RWPE2 (cell line): Measurements from ENCODE around the gene RPL23.

ENCODE experiments used
- ATAC-seq: fragments of 200-7000 bp; cut with Tn5 transposase; 3 replicates; pipeline ENCODE4 v1.9.1; 2021; ENCODE audit warnings: low read depth
- DNase-seq: peaks from one replicate; pipeline ENCODE4 v3.0.0-alpha.2; 2020; ENCODE audit warnings: low spot score
- H3K27ac ChIP-seq: fragments of 450-650 bp; 2 replicates; pipeline ENCODE4 v1.5.1; 2017; ENCODE audit warnings: mild to moderate bottlenecking; ENCODE audit not compliant: poor library complexity, severe bottlenecking
- H3K27me3 ChIP-seq: fragments of 250-450 bp; sonication (Bioruptor Pico); 2 replicates; pipeline ENCODE4 v1.5.1; 2021; ENCODE audit warnings: mild to moderate bottlenecking, moderate library complexity; ENCODE audit not compliant: insufficient read depth, poor library complexity, severe bottlenecking
- H3K36me3 ChIP-seq: fragments of 250-450 bp; sonication (Bioruptor Pico); 2 replicates; pipeline ENCODE4 v1.5.1; 2020; ENCODE audit warnings: low read depth, mild to moderate bottlenecking, moderate library complexity
- H3K4me1 ChIP-seq: fragments of 250-450 bp; sonication (Bioruptor Pico); 2 replicates; pipeline ENCODE4 v1.5.1; 2021; ENCODE audit warnings: mild to moderate bottlenecking, moderate library complexity; ENCODE audit not compliant: insufficient read depth, poor library complexity, severe bottlenecking
- H3K4me3 ChIP-seq: fragments of 250-450 bp; sonication (Bioruptor Pico); 2 replicates; pipeline ENCODE4 v1.5.1; 2021; ENCODE audit warnings: mild to moderate bottlenecking, moderate library complexity; ENCODE audit not compliant: severe bottlenecking
- H3K9me3 ChIP-seq: fragments of 250-450 bp; sonication (Bioruptor Pico); 2 replicates; pipeline ENCODE4 v1.5.1; 2021; ENCODE audit warnings: mild to moderate bottlenecking, moderate library complexity; ENCODE audit not compliant: severe bottlenecking
- CTCF ChIP-seq: fragments of 450-650 bp; IDR thresholded peaks from one replicate; pipeline ENCODE4 v1.5.1; 2017; ENCODE audit warnings: mild to moderate bottlenecking, moderate library complexity; ENCODE audit not compliant: poor library complexity, severe bottlenecking

RPL23 gene

GRCh38 chr17:38881600-38882191, 28.2 kb upstream of the RPL23 start:
- Histone ChIP-seq H3K27ac (peak overlapping the region; percentile 98), H3K4me1 (peaks cover 42% of the 10 kb centered on the region), H3K36me3 (peaks cover 76% of the 10 kb centered on the region), H3K4me3 (no peak overlapping the region), H3K27me3 (no peaks in the 10 kb centered on the region), H3K9me3 (no peaks in the 10 kb centered on the region)
- DNase-seq (no peak), ATAC-seq (no peak)
- TF ChIP-seq CTCF, result no peak

GRCh38 chr17:38879878-38880665, 26.6 kb upstream of the RPL23 start:
- H3K27ac ChIP-seq, result peak overlapping the region; percentile 98
- peaks cover 67% of the 10 kb centered on the region for H3K36me3 ChIP-seq
- ATAC-seq, result peak; percentile 90

GRCh38 chr17:38877130-38877851, 23.8 kb upstream of the RPL23 start:
- TF ChIP-seq CTCF, result no peak
- DNase-seq (no peak), ATAC-seq (no peak)
- Histone ChIP-seq H3K36me3 (peaks cover 55% of the 10 kb centered on the region), H3K27me3 (no peaks in the 10 kb centered on the region), H3K4me3 (no peak overlapping the region), H3K27ac (peak overlapping the region; percentile 98), H3K4me1 (peaks cover 73% of the 10 kb centered on the region), H3K9me3 (no peaks in the 10 kb centered on the region)

More at GRCh38 chr17:38879878-38880665, 26.6 kb upstream of the RPL23 start:
- DNase-seq, result peak; percentile 93
- peaks cover 51% of the 10 kb centered on the region for H3K4me1 ChIP-seq
- H3K27me3 ChIP-seq, result no peaks in the 10 kb centered on the region
- H3K4me3 ChIP-seq, result no peak overlapping the region
- H3K9me3 ChIP-seq, result no peaks in the 10 kb centered on the region
- TF ChIP-seq CTCF, result no peak

- Histone ChIP-seq H3K4me3 (no peak overlapping the region), H3K27ac (peak overlapping the region; percentile 98), H3K4me1 (peaks cover 66% of the 10 kb centered on the region), H3K36me3 (peaks cover 45% of the 10 kb centered on the region), H3K9me3 (no peaks in the 10 kb centered on the region), H3K27me3 (no peaks in the 10 kb centered on the region)
- ATAC-seq, result no peak
- no peak for DNase-seq
- TF ChIP-seq CTCF, result no peak
These were observed 22.1 kb upstream of the RPL23 start for GRCh38 chr17:38875477-38876075.
